Right lobe of liver (tissue), 6 donors: ENCODE measurements around the gene IQCH. TPM values are rescaled to one million over a fixed set of nuclear protein-coding genes. Genes with fewer than 3 reads are reported as not detected.

Experiments
- ATAC-seq, 4 donors: fragments of 200-7000 bp; cut with Tn5 transposase; one replicate each; pipeline ENCODE4 v1.9.1; 2020; ENCODE audit warnings: mild to moderate bottlenecking in 4 of 4, moderate library complexity in 4 of 4
- DNase-seq, 3 donors: peaks; one replicate each; pipeline ENCODE4 v3.0.0-alpha.2; 2020
- H3K27ac ChIP-seq, 3 donors: fragments of 200-600 bp; one replicate each; pipeline ENCODE4 v1.8.0; 2022
- H3K27me3 ChIP-seq, 2 donors: fragments of 200-600 bp; one replicate each; pipeline ENCODE4 v1.8.0; 2022
- H3K36me3 ChIP-seq, 4 donors: fragments of 200-600 bp; sonication (generic) in 1 of 4; one replicate each; pipeline versions ENCODE4 v1.5.1 to v1.8.0; 2017 to 2022; ENCODE audit warnings: control low read depth in 1 of 4
- H3K4me1 ChIP-seq, 4 donors: fragments of 200-600 bp; sonication (generic) in 1 of 4; one replicate each; pipeline versions ENCODE4 v1.5.1 to v1.8.0; 2017 to 2022; ENCODE audit warnings: control low read depth in 1 of 4
- H3K4me3 ChIP-seq, 3 donors: fragments of 200-600 bp; one replicate each; pipeline ENCODE4 v1.8.0; 2022
- H3K9me3 ChIP-seq, 4 donors: fragments of 200-600 bp; sonication (generic) in 1 of 4; one replicate each; pipeline versions ENCODE4 v1.5.1 to v1.8.0; 2017 to 2022; ENCODE audit warnings: control low read depth in 1 of 4
- POLR2A ChIP-seq: fragments of 450-650 bp; IDR thresholded peaks from one replicate; pipeline ENCODE4 v1.6.1; 2017; ENCODE audit warnings: antibody characterized with exemption, mild to moderate bottlenecking
- WGBS: methylation state at CpG from one replicate; pipeline ENCODE4 v1.1.6; 2018; ENCODE audit warnings: low coverage, low lambda C conversion rate; ENCODE audit not compliant: insufficient coverage; ENCODE audit errors: missing lambda C conversion rate; 5-methylcytosine and 5-hydroxymethylcytosine counted together
- intact Hi-C, 2 donors: fragments of 100-400 bp; cut with DNase I; formaldehyde crosslinking; loops; one replicate each; pipeline versions ENCODE4 v1.11.2 to v1.14.1; 2022
- total RNA-seq, 6 experiments: library from RNA; depleted of rRNA in 2 of 6; stranded (reverse); fragments of >200 nt in 2 of 6; fragmentation: NEBNext Ultra II Directional in 3 of 6; extraction: Animal tissue kit (Norgen Biotek cat#: 25700) in 3 of 6; gene quantifications; one replicate each; pipeline versions ENCODE4 v1.1.0 to v1.2.4, GENCODE V29; 2016 to 2023
- TF ChIP-seq, protein P1 (sequence below), 4 donors: fragments of 200-600 bp in 3 of 4; fragments of 450-650 bp in 1 of 4; IDR thresholded peaks; one replicate each; pipeline versions ENCODE4 v1.5.1 to v1.8.0; 2016 to 2022; ENCODE audit warnings: antibody characterized with exemption in 4 of 4, mild to moderate bottlenecking in 2 of 4
- donor health status: DM: no; HTN: yes; CAD: no.
- donor health status: DM: no; HTN: no; CAD: no.
- donor health status: DM: no; HTN: no; CAD: no.
- donor health status: DM: no; HTN: yes; CAD: no.
- donor health status: DM: no; HTN: yes; CAD: no.

The IQCH gene
- total RNA-seq, 6 experiments from 2014 or later, result 0.91 to 2.3 (median 1.4) TPM

DNA sequence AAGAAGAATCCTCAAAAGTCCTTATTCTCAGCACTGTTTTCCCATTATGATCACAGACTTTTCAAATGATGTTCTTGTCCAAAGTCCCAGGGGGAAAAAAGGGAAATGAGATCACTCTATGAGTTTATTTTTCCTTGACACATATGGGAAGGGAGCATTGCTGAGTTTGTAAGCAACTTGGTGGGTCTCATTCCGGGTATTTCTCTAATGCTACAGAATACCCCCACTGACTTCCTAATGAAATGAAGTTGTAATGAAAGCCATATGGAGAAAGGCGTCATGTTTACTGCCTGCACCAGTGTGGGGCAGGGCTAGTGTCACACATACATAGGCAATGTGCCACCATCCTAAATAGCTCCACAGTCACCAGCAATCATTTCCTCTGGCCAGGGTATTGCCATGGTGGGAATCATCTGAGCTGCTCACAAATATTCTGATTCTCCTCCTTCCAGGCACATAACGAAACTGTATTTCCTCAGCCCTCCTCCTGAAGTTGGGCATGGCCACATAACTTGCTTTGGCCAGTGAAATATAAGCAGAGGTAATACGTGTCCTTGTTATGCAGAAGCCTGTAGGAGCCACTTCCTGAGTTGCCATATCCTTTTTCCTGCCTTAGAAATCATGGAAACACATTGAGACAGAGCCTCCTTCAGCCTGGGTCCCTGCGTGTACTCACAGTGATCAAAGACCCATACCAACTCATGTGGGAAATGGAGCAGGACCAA lies 225.4 kb downstream of the IQCH start:
- H3K9me3 ChIP-seq, result no peaks in the 10 kb centered on the region
- ATAC-seq, result no peak
- intact Hi-C loops, result no loop called here
- H3K4me3 ChIP-seq, result no peak overlapping the region
- H3K27me3 ChIP-seq, result no peaks in the 10 kb centered on the region
- no peak for DNase-seq
- no peaks in the 10 kb centered on the region for H3K4me1 ChIP-seq
- TF ChIP-seq POLR2A, result no peak
- TF ChIP-seq, protein P1, sequence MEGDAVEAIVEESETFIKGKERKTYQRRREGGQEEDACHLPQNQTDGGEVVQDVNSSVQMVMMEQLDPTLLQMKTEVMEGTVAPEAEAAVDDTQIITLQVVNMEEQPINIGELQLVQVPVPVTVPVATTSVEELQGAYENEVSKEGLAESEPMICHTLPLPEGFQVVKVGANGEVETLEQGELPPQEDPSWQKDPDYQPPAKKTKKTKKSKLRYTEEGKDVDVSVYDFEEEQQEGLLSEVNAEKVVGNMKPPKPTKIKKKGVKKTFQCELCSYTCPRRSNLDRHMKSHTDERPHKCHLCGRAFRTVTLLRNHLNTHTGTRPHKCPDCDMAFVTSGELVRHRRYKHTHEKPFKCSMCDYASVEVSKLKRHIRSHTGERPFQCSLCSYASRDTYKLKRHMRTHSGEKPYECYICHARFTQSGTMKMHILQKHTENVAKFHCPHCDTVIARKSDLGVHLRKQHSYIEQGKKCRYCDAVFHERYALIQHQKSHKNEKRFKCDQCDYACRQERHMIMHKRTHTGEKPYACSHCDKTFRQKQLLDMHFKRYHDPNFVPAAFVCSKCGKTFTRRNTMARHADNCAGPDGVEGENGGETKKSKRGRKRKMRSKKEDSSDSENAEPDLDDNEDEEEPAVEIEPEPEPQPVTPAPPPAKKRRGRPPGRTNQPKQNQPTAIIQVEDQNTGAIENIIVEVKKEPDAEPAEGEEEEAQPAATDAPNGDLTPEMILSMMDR (IDR thresholded peaks at IDR 0.05), result no peak
- no peaks in the 10 kb centered on the region for H3K36me3 ChIP-seq
- WGBS, result 81% methylated on average over 3 of the region's 5 CpGs
- no peak overlapping the region for H3K27ac ChIP-seq

DNA sequence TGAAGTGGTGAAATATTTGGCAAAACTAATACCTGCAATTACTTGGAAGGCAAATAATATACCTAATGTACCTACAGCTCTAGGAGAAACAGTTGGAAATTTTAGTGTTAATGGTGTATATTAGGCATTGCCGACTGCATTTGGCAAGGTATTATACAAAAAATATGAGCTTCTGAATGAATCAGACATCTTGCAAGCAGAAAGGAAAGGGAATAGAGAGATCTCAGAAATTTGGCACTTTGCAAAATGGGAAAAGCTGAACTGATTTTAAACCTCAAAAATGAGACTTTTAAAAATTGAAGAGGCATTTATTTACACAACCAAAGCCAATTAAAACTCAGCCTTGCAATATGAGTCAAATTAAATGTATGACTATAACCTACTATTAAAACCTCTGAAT lies 226.2 kb downstream of the IQCH start:
- 92% methylated on average over 1 of the region's 1 CpG for WGBS
- Histone ChIP-seq H3K27ac (no peak overlapping the region), H3K4me3 (no peak overlapping the region), H3K9me3 (no peaks in the 10 kb centered on the region), H3K36me3 (no peaks in the 10 kb centered on the region), H3K4me1 (no peaks in the 10 kb centered on the region), H3K27me3 (no peaks in the 10 kb centered on the region)
- DNase-seq (no peak), ATAC-seq (no peak)
- TF ChIP-seq, protein P1 (IDR thresholded peaks at IDR 0.05), result no peak
- no peak for TF ChIP-seq POLR2A
- intact Hi-C loops, result no loop called here

DNA sequence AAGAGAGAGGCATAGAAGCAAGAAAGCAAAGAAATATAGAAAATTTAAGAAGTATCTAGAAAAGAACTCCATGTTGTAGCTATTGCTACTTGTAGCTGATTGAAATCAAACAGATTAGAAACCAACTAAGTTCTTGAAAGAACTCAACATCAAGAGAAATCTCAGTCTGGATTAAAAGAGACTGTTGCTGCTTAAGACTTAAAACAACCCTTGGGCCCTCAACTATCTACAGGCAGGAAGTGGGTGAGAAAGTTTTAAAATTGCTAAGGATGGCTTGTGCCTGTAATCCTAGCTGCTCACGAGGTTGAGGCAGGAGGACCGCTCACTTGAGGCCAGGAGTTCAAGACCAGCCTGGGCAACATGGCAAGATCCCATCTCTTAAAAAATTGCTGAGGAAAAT lies 227.1 kb downstream of the IQCH start:
- intact Hi-C loops, result no loop called here
- H3K4me3 ChIP-seq, result no peak overlapping the region

DNA sequence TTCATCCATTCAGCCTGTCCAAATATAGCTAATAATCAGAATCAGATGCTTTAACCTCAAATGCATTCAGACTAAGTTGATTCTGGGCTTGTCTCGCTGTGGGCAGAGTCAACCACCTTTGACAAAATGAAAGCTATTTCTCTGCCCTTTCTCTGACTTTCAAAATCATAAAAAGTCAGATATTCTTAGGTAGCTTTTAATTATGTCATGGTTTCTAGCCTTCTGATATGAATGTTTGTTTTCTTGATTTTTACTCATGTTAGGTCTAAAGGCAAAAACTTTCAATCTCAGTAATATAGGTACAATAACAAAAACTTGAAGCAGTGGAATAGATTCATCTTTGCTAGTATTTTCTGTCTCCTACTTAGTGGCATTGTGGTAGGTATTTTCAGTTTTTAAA lies 241.0 kb downstream of the IQCH start:
- H3K4me1 ChIP-seq, result no peaks in the 10 kb centered on the region
- no peaks in the 10 kb centered on the region for H3K36me3 ChIP-seq
- H3K27ac ChIP-seq, result no peak overlapping the region
- ATAC-seq (no peak), DNase-seq (no peak)
- no peak overlapping the region for H3K4me3 ChIP-seq
- H3K9me3 ChIP-seq, result no peaks in the 10 kb centered on the region
- 100% methylated on average over 1 of the region's 1 CpG for WGBS
- TF ChIP-seq POLR2A, result no peak
- TF ChIP-seq, protein P1 (IDR thresholded peaks at IDR 0.05), result no peak
- no peaks in the 10 kb centered on the region for H3K27me3 ChIP-seq
- intact Hi-C loops, result no loop called here

More for the DNA sequence above, 227.1 kb downstream of the IQCH start:
- no peak for TF ChIP-seq POLR2A
- TF ChIP-seq, protein P1 (IDR thresholded peaks at IDR 0.05), result no peak
- no peak for ATAC-seq
- Histone ChIP-seq H3K9me3 (no peaks in the 10 kb centered on the region), H3K27me3 (no peaks in the 10 kb centered on the region), H3K4me1 (no peaks in the 10 kb centered on the region), H3K36me3 (no peaks in the 10 kb centered on the region), H3K27ac (no peak overlapping the region)
- WGBS, result 80% methylated on average over 2 of the region's 2 CpGs
- no peak for DNase-seq
